ENCODE data around the gene GREB1. TPM values are rescaled to one million over a fixed set of nuclear protein-coding genes. Genes with fewer than 3 reads are reported as not detected.

The GREB1 gene
- total and polyA plus RNA-seq, 9 donors: 104 to 723 (median 232) TPM

GRCh38 chr2:11500702-11501303, 33.0 kb upstream of the GREB1 start:
- peak in 1 of 5 donors; percentile 11 for DNase-seq

GRCh38 chr2:11502740-11503292, 31.0 kb upstream of the GREB1 start:
- no peaks in the 10 kb centered on the region for H3K36me3 ChIP-seq
- H3K9me3 ChIP-seq: no peaks in the 10 kb centered on the region
- peaks cover 34% of the 10 kb centered on the region for H3K4me1 ChIP-seq (ENCODE audit: insufficient read depth)
- H3K27me3 ChIP-seq: no peaks in the 10 kb centered on the region
- WGBS, 3 donors: 78 to 86% (median 86%) methylated on average over 4 of the region's 4 CpGs
- H3K4me3 ChIP-seq: no peak overlapping the region
- H3K27ac ChIP-seq: no peak overlapping the region
- intact Hi-C loops (cut with DNase I): no loop called here
- DNase-seq: peak in 1 of 5 donors; percentile 6
- TF ChIP-seq POLR2A (IDR thresholded peaks at IDR 0.05) (no peak), EP300 (IDR thresholded peaks at IDR 0.05) (no peak), CTCF (IDR thresholded peaks at IDR 0.05) (no peak)

More at GRCh38 chr2:11500702-11501303, 33.0 kb upstream of the GREB1 start:
- no peaks in the 10 kb centered on the region for H3K27me3 ChIP-seq
- intact Hi-C loops (cut with DNase I): no loop called here
- no peaks in the 10 kb centered on the region for H3K36me3 ChIP-seq
- peak overlapping the region; percentile 14 to 52 for H3K27ac ChIP-seq
- H3K9me3 ChIP-seq: no peaks in the 10 kb centered on the region
- WGBS, 3 donors: 63 to 79% (median 64%) methylated on average over 5 of the region's 5 CpGs
- no peak overlapping the region for H3K4me3 ChIP-seq
- peaks cover 24% of the 10 kb centered on the region for H3K4me1 ChIP-seq (ENCODE audit: insufficient read depth)
- TF ChIP-seq EP300 (IDR thresholded peaks at IDR 0.05) (no peak), POLR2A (IDR thresholded peaks at IDR 0.05) (no peak), CTCF (IDR thresholded peaks at IDR 0.05) (no peak)

GRCh38 chr2:11503354-11503927, 30.4 kb upstream of the GREB1 start:
- WGBS, 3 donors: 65% methylated on average over 8 of the region's 8 CpGs

More at GRCh38 chr2:11503354-11503927, 30.4 kb upstream of the GREB1 start:
- TF ChIP-seq POLR2A (IDR thresholded peaks at IDR 0.05) (no peak), CTCF (IDR thresholded peaks at IDR 0.05) (no peak), EP300 (IDR thresholded peaks at IDR 0.05) (no peak)
- Histone ChIP-seq H3K27me3 (no peaks in the 10 kb centered on the region), H3K4me1 (ENCODE audit: insufficient read depth) (peaks cover 36% of the 10 kb centered on the region), H3K4me3 (no peak overlapping the region), H3K36me3 (no peaks in the 10 kb centered on the region), H3K27ac (no peak overlapping the region), H3K9me3 (no peaks in the 10 kb centered on the region)
- DNase-seq: no peak
- intact Hi-C loops (cut with DNase I): no loop called here

Measured in ovary (tissue), 9 donors.